Stimulated activated CD8-positive, alpha-beta memory T cell treated with anti-CD3 and anti-CD28 coated beads, Interleukin-12 subunit alpha, Interleukin-12 subunit beta, amount 100 ng/mL, for 4 hours (primary cell): Measurements from ENCODE around the gene IZUMO1.
A peak's percentile ranks its signal among the peaks of the same experiment; 100 is the strongest.
"Not testable (repeated sequence)": the region's sequence is repeated elsewhere in the genome, so short reads cannot be mapped to it uniquely, and the experiment has no call there.

ENCODE experiments used
- DNase-seq: peaks from one replicate; pipeline ENCODE4 v3.0.0-alpha.2; 2020; ENCODE audit warnings: low read depth

IZUMO1 gene

GRCh38 chr19:48746738-48747575 is at the start of gene IZUMO1:
TSS of gene IZUMO1 (minus strand) at chr19:48746909. CDS start at chr19:48745859, 1,050 bp downstream.
- no peak for DNase-seq

GRCh38 chr19:48795685-48796070 is 49.0 kb upstream of the IZUMO1 start:
- no peak for DNase-seq

- DNase-seq: peak; percentile 67
Observed at GRCh38 chr19:48795055-48795684, 48.5 kb upstream of the IZUMO1 start.

- DNase-seq: no peak
Observed at GRCh38 chr19:48794291-48794690, 47.6 kb upstream of the IZUMO1 start.

GRCh38 chr19:48793271-48793670 is 46.6 kb upstream of the IZUMO1 start:
- no peak for DNase-seq

GRCh38 chr19:48787331-48787730 is 40.6 kb upstream of the IZUMO1 start:
- DNase-seq: not testable (repeated sequence)

- not testable (repeated sequence) for DNase-seq
Observed at GRCh38 chr19:48786422-48786821, 39.7 kb upstream of the IZUMO1 start.

- no peak for DNase-seq
Observed at GRCh38 chr19:48784527-48784926, 37.8 kb upstream of the IZUMO1 start.

- no peak for DNase-seq
Observed at GRCh38 chr19:48780631-48781391, 34.1 kb upstream of the IZUMO1 start.

GRCh38 chr19:48779636-48780035 is 32.9 kb upstream of the IZUMO1 start:
- no peak for DNase-seq

GRCh38 chr19:48777720-48778119 is 31.0 kb upstream of the IZUMO1 start:
- no peak for DNase-seq

GRCh38 chr19:48777139-48777538 is 30.4 kb upstream of the IZUMO1 start:
- DNase-seq: no peak

GRCh38 chr19:48772503-48772953 is 25.8 kb upstream of the IZUMO1 start:
- no peak for DNase-seq

- no peak for DNase-seq
Observed at GRCh38 chr19:48770734-48771472, 24.2 kb upstream of the IZUMO1 start.

GRCh38 chr19:48770266-48770665 is 23.6 kb upstream of the IZUMO1 start:
- DNase-seq: no peak

- no peak for DNase-seq
Observed at GRCh38 chr19:48768994-48769713, 22.4 kb upstream of the IZUMO1 start.

- not testable (repeated sequence) for DNase-seq
Observed at GRCh38 chr19:48768171-48768753, 21.6 kb upstream of the IZUMO1 start.

GRCh38 chr19:48765816-48766215 is 19.1 kb upstream of the IZUMO1 start:
- DNase-seq: not testable (repeated sequence)

GRCh38 chr19:48760504-48761205 is 13.9 kb upstream of the IZUMO1 start:
- no peak for DNase-seq

GRCh38 chr19:48757741-48758144 is 11.0 kb upstream of the IZUMO1 start:
- no peak for DNase-seq
